Measurements from ENCODE around the gene SIGLEC8. TPM values are rescaled to one million over a fixed set of nuclear protein-coding genes. Genes with fewer than 3 reads are reported as not detected.

Gene SIGLEC8
- total RNA-seq, 2 donors from 2014 or later: 0.08 to 0.26 TPM

DNA sequence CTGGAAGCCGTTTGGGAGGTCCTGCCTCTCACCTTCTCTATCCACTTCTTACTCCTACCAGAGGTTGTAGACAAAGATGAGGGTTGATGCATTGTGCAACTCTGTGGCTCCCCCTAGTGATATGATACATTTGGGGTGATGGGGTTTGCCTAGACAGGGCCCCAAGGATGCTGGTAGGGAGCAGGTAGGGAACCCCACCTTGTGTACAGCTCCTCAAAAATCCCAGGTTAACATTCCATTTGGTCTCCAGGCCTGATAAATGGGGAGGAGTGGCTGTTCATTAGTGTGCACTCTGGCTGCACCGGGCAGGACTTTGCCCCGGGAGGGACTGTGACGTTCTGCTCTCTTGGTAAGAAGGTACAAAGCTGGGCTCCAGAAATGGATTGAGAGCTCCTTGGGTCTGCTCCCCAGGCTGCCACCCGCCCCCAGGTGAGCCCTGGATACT lies 19.2 kb downstream of the SIGLEC8 start:
- Histone ChIP-seq H3K36me3 (no peaks in the 10 kb centered on the region), H3K4me3 (no peak overlapping the region), H3K27me3 (no peaks in the 10 kb centered on the region), H3K27ac (no peak overlapping the region), H3K4me1 (no peaks in the 10 kb centered on the region), H3K9me3 (no peaks in the 10 kb centered on the region)
- no peak for DNase-seq (ENCODE audit: low spot score)
- TF ChIP-seq, protein P1, sequence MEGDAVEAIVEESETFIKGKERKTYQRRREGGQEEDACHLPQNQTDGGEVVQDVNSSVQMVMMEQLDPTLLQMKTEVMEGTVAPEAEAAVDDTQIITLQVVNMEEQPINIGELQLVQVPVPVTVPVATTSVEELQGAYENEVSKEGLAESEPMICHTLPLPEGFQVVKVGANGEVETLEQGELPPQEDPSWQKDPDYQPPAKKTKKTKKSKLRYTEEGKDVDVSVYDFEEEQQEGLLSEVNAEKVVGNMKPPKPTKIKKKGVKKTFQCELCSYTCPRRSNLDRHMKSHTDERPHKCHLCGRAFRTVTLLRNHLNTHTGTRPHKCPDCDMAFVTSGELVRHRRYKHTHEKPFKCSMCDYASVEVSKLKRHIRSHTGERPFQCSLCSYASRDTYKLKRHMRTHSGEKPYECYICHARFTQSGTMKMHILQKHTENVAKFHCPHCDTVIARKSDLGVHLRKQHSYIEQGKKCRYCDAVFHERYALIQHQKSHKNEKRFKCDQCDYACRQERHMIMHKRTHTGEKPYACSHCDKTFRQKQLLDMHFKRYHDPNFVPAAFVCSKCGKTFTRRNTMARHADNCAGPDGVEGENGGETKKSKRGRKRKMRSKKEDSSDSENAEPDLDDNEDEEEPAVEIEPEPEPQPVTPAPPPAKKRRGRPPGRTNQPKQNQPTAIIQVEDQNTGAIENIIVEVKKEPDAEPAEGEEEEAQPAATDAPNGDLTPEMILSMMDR (IDR thresholded peaks at IDR 0.05): peak in 1 of 2 donors; percentile 28

DNA sequence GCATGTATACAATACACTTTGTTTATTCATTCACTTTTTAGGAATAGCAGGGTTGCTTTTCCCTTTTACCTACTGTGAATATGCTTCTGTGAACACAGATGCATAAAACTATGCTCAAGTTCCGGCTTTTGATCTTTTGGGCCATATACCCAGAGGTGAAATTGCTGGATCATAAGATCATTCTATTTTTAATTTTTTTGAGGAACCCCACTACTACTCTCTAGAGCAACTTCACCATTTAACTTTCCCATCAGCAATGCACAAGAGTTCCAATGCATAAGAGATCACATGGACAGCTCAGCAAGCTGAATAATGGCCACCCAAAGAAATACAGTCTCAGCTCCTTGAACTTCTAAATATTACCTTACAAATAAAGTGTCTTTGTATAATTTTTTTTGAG lies 23.8 kb downstream of the SIGLEC8 start:
- H3K4me1 ChIP-seq: no peaks in the 10 kb centered on the region
- H3K9me3 ChIP-seq: no peaks in the 10 kb centered on the region
- H3K36me3 ChIP-seq: no peaks in the 10 kb centered on the region
- no peak overlapping the region for H3K27ac ChIP-seq
- no peak overlapping the region for H3K4me3 ChIP-seq
- no peak for DNase-seq (ENCODE audit: low spot score)
- H3K27me3 ChIP-seq: no peaks in the 10 kb centered on the region
- TF ChIP-seq, protein P1 (IDR thresholded peaks at IDR 0.05): no peak

DNA sequence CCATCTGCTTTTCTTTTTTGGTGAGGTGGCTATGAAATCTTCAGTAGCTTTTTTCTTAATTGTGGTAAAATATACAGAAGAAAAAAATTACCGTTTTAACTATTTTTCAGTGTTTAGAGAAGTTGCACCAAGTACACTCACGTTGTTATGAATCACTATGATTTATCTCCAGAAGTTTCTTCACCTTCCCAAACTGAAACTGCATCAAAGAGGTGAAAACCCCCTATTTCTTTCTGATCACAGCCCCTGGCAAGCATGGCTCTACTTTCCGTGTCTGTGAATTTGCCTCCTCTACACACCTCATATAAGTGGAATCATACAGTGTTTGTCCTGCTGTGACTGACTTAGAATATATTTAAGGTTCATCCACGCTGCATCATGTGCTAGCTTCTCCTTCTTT lies 25.2 kb downstream of the SIGLEC8 start:
- no peaks in the 10 kb centered on the region for H3K9me3 ChIP-seq
- no peaks in the 10 kb centered on the region for H3K27me3 ChIP-seq
- H3K4me1 ChIP-seq: no peaks in the 10 kb centered on the region
- DNase-seq (ENCODE audit: low spot score): no peak
- no peaks in the 10 kb centered on the region for H3K36me3 ChIP-seq
- no peak overlapping the region for H3K4me3 ChIP-seq
- H3K27ac ChIP-seq: no peak overlapping the region
- TF ChIP-seq, protein P1 (IDR thresholded peaks at IDR 0.05): no peak

DNA sequence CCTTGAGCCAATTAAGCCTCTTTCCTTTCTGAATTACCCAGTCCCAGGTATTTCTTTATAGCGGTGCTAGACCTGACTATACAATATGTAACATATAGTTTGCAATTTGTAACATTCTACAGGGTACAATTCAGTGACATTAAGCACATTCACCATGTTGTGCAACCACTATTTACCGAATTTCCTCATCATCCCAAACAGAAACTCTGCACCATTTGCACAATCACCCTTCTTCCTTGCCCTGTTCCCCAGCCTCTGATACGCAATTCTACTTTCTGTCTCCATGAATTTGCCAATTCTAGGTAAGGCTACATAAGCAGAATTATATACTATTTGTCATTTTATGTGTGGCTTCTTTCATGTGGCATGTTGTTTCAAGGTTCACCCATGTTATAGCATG lies 27.1 kb downstream of the SIGLEC8 start:
- no peak for DNase-seq (ENCODE audit: low spot score)
- H3K4me1 ChIP-seq: no peaks in the 10 kb centered on the region
- H3K27me3 ChIP-seq: no peaks in the 10 kb centered on the region
- no peaks in the 10 kb centered on the region for H3K9me3 ChIP-seq
- no peak overlapping the region for H3K27ac ChIP-seq
- H3K4me3 ChIP-seq: no peak overlapping the region
- H3K36me3 ChIP-seq: no peaks in the 10 kb centered on the region
- TF ChIP-seq, protein P1 (IDR thresholded peaks at IDR 0.05): no peak

DNA sequence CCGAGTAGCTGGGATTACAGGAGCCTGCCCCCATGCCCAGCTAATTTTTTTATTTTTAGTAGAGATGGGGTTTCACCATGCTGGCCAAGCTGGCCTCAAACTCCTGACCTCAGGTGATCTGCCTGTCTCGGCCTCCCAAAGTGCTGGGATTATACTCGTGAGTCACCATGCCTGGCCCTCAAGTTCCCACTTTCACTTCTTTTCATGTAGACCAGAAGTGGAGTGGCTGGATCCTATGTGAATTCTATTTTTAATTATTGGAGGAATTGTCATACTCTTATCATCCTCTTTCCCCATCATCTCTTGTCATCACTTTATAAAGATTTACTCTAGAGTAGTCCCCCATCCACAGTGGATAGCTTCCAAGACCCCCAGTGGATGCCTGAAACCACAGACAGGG lies 28.0 kb downstream of the SIGLEC8 start:
- TF ChIP-seq, protein P1 (IDR thresholded peaks at IDR 0.05): no peak
- Histone ChIP-seq H3K36me3 (no peaks in the 10 kb centered on the region), H3K27ac (no peak overlapping the region), H3K9me3 (no peaks in the 10 kb centered on the region), H3K4me3 (no peak overlapping the region), H3K27me3 (no peaks in the 10 kb centered on the region), H3K4me1 (no peaks in the 10 kb centered on the region)
- no peak for DNase-seq (ENCODE audit: low spot score)

DNA sequence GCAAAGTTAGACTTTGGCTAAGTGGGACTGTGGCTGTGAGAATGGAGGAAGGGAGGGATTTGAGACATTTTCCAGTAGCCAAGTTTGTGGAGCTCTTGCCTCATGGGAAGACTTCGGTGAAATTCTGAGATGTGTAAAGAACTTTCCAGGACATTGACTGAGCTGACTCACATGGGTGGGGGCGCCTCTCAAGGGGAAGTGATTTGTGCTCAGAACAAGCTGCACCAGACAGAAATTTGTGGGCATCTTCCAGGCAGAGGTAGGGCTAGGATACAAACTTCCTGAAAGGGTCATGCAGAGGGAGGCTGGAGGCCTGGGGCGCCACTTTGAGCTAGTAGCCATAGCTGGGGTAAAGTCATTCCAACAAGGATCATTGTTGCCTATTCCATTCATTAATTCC lies 31.1 kb downstream of the SIGLEC8 start:
- no peaks in the 10 kb centered on the region for H3K36me3 ChIP-seq
- H3K27me3 ChIP-seq: no peaks in the 10 kb centered on the region
- H3K9me3 ChIP-seq: no peaks in the 10 kb centered on the region
- H3K4me1 ChIP-seq: no peaks in the 10 kb centered on the region
- TF ChIP-seq, protein P1 (IDR thresholded peaks at IDR 0.05): no peak
- H3K4me3 ChIP-seq: no peak overlapping the region
- no peak overlapping the region for H3K27ac ChIP-seq
- DNase-seq (ENCODE audit: low spot score): peak; percentile 68

Data from right atrium auricular region (tissue), 2 donors.